GM18873 (cell line): Measurements from ENCODE around the gene LAMP1.
A peak's percentile ranks its signal among the peaks of the same experiment; 100 is the strongest.
"Not testable (repeated sequence)": the region's sequence is repeated elsewhere in the genome, so short reads cannot be mapped to it uniquely, and the experiment has no call there.

Experiments used
- ATAC-seq: cut with Tn5 transposase; IDR thresholded peaks from one replicate; pipeline ENCODE4 v1.9.1; 2021; ENCODE audit warnings: mild to moderate bottlenecking, moderate library complexity, moderate number of reproducible peaks; ENCODE audit not compliant: unreplicated experiment, low FRiP score

Gene LAMP1, protein sequence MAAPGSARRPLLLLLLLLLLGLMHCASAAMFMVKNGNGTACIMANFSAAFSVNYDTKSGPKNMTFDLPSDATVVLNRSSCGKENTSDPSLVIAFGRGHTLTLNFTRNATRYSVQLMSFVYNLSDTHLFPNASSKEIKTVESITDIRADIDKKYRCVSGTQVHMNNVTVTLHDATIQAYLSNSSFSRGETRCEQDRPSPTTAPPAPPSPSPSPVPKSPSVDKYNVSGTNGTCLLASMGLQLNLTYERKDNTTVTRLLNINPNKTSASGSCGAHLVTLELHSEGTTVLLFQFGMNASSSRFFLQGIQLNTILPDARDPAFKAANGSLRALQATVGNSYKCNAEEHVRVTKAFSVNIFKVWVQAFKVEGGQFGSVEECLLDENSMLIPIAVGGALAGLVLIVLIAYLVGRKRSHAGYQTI

DNA sequence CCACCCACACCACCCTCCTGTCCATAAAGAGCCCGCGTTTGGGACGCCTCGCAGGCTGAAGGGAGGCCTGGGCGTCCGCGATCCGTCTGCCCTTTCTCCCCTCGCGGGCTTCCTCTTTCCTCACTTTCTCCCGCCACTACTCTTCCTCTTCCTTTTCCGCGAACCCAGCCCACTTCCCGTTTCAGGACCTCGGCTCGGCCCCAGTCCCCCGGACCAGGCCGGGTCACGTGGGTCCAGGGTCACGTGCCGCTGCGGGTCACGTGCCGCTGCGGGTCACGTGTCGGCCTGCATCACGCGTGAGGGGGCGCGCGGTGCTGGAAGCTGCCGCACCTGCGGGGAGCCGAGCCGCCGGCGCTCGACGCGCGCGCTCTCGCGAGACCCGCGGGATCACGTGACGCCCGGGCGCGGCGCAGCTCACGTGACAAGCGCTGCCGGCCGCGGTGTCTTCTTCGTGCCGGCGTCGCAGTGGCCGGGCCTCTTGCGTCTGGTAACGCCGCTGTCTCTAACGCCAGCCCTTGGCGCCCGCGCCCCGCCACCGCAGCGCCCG, at the start of gene LAMP1:
LAMP1 (plus strand) TSS at position 417 of the 547 bp plus-strand sequence. CDS start 196 bp downstream, outside the sequence.
- peak; percentile 59 for ATAC-seq

DNA sequence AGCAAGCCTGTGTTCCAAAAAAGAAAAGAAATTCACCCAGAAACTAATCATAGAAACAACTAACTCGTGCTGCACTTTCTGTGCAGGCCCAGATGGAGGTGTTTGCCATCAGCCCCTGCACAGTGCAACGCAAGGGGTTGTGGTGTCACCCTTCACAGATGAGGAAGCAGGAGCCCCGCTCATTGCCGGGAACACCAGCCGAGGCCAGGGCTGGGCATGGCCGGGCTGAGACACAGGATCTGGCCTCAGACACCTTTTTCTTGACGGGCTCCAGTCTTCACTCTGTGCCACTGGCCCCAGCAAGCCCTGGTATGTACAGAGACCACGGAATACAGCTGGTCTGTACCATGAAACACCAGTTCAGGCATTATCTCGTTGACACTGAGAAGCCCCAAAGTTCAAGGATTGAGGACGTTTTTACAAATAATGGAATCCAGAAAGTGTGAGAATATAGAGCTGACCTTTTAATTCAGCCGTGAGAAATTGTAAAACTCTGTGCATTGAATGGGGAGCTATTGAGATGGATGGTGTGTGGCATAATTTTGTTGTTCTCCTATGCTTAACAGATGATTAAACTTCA, 44.4 kb upstream of the LAMP1 start:
- no peak for ATAC-seq

DNA sequence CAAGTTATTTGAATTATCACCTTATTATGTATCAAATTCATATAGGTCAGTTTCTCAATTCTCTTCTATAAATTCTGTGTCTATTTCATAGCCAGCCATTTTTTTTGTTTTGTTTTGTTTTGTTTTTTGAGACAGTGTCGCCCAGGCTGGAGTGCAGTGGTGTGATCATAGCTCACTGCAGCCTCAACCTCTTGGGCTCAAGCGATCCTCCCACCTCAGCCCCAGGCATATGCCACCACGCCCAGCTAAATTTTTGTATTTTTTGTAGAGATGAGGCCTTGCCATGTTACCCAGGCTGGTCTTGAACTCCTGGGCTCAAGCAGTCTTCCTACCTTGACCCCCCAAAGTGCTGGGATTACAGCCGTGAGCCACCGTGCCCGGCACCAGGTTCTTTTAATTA, 39.1 kb upstream of the LAMP1 start:
- ATAC-seq = not testable (repeated sequence)

DNA sequence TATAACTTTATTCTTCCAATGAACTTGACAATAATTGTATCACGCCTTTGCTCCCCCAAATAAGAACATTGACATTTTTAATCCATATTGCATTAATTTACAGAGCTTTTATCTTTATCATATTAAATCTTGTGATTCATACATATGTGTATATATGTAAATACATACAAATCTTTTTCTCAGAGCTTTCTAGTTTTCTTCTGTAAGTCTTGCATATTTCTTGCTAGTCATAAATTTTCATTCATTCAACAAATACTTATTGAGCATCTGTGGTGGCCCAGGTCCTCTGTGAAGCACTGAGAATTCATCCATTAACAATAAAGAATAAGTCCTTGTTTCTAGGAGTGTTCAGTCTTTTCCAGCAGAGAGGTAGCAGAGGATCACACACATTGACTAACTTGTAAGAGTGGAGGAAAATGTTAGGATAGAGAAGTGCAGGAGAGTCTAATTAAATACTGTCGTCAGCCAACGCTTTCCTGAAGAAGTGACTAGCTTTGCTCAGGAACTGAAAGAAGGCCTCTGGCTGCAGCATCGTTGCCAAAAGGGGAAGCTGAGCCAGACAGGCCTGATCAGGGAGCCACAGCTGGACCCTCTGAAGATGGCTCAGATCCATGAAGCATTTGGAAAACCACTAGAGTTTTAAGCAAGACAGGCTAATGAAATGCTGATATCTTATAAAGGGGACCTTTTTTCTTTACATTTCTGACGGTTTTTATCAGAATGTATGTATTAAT, 38.6 kb upstream of the LAMP1 start:
- ATAC-seq = no peak

DNA sequence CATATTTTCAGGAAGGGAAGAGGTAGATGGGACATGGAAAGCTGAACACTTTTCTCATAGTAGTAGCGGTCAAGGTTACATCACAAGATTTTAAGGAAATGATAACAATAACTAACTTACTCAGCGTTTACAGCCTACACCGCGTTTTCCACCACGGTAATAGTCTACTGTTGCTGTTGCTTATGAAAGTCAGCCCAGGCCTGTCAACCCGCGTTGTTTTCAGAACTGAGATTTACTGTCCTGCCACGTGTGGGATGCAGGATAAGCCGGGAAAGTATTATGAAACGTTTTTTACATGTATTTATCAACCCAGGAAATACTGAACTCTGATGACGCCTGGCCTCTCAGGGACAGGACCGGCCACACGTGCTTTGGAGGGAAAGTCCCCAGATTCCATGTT, 36.0 kb upstream of the LAMP1 start:
- no peak for ATAC-seq

DNA sequence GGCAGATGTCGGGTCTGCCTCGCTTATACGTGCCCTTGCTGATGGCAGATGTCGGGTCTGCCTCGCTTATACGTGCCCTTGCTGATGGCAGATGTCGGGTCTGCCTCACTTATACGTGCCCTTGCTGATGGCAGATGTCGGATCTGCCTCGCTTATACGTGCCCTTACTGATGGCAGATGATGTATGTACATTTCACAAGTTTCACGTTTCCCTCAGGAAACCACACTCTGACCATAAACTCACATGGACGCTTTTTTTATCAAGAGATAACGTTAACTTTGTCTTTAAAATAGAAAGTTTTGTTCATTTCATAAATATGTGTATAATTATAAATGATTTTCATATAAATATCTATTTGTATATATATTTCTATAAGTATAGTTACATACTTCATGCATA, 34.0 kb upstream of the LAMP1 start:
- not testable (repeated sequence) for ATAC-seq

DNA sequence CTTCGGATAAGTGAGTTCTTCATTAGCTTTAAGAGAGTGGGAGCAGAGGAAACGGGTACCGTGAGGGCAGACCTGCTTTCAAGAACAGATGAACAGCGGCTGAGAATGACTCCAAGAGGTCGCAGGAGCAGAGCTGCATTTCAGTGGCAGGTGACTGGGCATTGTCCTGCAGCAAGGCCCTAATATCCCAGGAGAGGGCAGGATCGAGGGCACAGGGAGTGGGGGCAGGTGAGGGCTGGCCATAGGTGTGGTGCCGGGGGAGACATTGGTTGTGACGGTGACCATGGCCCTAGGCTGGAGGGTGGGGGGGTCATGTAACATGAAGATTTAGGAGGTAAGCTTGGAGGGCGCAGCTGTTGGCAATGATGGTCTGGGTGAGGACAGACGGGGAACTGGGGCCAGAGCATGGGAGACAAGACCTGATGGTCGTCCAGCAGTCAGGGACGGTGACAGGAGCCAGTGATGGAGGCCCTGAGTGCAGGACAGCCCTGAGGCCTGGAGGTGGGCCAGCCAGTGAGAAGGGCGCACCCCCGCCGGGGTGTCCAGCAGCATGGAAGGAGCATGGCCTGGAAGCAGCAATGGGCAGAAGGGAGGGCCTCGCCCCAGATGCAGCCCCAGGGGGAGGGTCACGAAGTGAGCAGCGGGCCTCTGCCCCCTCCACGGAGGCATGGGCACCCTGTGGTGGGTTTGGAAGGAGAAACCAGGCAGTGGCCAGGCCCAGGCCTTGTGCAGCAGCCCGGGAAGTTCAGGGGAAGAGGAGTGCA, 29.2 kb upstream of the LAMP1 start:
- no peak for ATAC-seq

DNA sequence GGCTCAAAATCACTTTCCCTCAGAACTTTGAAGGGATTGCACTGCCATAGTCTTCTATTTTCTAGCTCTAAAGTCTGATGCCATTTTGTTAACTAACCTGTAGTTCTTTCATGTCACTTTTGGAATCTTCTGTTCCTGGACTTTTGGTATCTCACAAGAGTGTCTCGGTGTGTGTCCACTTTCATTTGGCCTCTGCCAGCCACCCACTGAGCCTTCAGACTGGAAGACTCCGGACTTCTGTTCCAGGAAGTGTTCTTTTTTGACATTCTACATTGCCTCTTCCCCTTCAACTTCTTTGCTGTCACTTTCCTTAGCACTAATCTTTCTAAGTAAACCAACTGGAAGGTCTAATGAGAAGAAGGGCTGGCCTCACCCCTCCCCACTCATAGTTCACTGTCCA, 25.0 kb upstream of the LAMP1 start:
- no peak for ATAC-seq

DNA sequence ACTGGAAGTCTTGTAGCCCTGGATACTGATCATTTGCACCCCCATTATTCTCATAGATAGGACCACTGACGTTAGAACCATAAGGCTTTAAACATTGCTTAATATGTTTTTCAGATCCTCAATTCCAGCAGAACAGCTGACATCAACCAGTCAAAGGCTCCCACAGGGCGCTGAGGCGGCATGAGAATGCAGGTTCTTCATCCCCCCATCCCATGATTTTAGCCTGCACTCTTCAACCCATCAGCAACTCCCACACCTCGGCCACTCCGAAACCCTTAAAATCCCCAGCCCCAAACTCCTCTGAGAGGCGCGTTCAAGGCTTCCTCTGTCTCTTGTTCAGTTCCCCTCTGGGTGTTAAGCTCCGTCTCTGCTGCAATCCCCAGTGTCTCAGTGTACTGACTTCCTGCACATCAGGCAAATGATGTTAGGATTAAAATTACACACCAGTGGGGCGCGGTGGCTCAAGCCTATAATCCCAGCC, 24.3 kb upstream of the LAMP1 start:
- ATAC-seq = no peak

DNA sequence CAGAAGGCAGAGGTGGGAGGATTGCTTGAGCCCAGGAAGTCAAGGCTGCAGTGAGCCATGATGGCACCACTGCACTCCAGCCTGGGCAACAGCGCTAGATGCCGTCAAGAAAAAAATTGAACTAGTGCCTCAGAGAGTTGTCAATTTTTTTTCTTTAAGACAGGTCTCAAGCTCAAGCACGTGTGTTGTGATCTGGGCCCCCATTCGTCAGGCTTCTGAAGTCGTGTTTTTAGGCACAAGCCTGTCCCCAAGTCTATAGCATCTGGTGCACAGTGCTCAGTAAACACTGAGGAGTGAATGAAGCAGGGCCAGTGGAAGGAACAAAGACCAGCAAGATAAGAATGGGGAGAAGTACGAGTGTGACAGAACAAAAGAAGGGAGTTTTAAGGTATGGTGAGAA, 23.7 kb upstream of the LAMP1 start:
- ATAC-seq = no peak

DNA sequence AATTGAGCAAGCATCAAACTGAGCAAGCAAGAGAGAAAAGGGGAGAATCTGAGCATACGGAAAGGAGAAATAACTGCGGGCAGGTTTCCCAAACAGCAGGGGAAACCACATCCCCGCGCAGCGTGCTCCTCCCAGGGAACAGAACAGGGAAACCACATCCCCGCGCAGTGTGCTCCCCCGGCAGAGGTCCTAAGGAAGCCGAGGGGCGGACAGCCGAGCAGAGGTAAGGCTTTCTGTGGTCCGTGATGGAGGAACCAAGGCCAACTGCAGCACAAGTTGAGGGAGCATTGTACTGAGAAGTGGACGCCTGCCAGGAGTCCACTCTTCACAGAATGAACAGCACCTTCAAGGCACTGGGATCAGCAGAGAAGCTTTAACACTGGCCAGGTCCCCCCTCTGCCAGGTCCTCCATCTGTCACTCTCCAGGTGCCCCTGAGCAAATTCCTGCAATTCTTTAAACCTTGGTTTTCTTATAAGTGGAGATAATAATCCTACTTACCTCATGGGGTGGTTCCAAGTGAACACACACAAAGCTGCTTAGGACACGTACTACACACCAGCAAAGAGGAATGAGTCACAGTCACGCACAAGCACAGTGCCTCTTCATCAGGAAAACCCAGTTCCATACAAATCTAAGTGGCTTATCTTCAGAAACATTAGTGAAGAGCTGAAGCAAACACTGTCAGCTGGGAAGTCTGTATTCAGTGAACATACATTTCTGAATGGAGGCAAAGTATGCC, 23.0 kb upstream of the LAMP1 start:
- ATAC-seq = no peak

DNA sequence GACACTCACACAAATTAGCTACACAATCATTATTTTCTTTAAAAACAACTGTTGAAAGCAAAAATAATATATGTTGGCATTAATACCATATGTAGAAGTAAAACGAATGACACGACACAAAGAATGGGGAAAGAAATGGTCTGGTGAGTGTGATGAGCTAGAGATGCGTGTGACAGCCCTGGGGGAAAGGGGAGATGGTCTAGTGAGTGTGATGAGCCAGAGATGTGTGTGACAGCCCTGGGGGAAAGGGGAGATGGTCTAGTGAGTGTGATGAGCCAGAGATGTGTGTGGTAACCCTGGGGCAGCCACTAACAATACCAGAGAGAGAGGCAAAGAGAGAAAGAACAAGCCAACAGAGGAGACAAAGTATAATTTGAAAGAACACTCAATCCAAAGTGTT, 22.3 kb upstream of the LAMP1 start:
- no peak for ATAC-seq

DNA sequence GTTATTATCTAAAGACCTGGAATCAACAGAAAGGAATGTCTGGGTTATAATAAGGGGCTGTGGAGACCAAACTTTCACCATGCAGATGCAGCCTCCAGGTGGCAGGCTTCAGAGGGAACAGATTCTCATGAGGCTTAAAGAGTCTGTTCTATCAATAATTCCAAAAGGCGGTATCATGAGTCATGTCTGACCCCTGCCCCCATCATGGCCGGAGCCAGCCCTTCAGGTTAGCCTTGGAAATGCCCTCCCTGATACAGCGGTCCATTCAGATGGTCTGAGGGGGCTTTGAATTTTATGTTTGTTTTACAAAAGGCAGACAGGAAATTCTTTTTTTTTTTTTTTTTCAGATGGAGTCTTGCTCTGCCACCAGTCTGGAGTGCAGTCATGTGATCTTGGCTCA, 21.7 kb upstream of the LAMP1 start:
- ATAC-seq = no peak

DNA sequence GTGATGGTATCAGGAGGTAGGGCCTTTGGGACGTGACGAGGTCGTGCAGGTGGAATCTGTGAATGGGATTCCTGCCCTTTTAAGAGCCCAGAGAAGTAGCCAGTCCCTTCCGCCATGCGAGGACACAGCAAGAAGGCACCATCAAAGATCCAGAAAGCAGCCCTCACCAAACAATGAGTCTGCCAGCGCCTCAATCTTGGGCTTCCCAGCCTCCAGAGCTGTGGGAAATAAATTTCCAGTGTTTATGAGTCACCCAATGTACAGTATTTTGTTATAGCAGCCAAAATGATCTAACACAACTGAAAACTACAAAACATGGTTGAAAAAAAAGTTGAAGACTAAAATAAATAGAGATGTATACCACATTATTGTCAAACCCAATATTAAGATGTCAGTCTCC, 16.9 kb upstream of the LAMP1 start:
- no peak for ATAC-seq

DNA sequence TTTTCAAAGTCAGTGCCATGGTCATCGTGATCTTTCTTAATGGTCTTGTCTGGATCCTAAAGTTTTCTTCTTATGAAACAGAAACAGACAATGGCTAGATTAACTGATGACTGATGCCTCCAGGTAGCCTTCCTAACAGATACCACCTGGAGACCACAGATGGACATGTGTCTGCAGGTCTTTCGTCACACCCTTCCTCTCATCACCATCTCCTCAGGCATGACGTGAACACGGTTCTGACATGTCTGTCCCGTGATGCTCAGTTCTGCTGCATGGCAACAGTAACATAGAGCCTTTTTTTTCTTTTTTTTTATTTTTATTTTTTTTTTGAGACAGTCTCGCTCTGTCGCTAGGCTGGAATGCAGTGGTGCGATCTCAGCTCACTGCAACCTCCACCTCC, 13.1 kb upstream of the LAMP1 start:
- no peak for ATAC-seq

DNA sequence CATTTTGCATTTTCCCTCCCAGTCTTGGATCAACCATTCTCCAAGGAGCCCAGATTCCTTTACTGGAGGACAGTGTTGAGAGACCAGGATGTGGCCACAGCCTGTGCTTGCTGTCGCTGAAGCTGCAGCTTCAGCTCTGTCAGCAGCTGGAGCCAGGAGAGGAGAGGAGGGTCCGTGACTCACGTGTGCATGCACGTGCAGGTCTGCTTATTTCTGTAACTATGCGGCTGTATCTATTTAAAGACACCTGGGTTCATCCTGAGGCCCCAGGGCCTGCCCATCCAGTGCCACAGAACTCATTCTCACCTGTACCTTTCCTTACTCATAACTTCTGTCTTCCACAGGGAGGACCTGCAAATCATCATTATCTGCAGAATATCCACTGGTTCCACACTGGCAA, 8.2 kb upstream of the LAMP1 start:
- ATAC-seq = no peak

DNA sequence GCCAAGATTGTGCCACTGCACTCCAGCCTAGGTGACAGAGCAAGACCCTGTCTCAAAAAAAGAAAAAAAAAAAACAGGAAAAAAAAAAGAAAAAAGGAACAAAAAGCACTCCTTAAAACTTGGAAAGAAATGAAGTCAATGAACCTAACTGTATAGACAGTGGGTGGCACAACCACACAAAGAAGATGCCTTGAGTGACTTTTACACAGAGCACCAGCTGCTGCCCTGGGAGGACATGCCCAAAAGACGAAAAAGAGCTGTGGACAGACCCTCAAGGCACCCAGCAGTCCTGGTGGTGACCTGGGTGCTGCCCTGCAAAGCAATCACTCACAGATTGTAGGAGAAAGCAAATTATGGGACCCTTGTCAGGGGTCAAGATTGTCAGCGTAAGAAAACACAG, 5.9 kb upstream of the LAMP1 start:
- ATAC-seq = no peak

DNA sequence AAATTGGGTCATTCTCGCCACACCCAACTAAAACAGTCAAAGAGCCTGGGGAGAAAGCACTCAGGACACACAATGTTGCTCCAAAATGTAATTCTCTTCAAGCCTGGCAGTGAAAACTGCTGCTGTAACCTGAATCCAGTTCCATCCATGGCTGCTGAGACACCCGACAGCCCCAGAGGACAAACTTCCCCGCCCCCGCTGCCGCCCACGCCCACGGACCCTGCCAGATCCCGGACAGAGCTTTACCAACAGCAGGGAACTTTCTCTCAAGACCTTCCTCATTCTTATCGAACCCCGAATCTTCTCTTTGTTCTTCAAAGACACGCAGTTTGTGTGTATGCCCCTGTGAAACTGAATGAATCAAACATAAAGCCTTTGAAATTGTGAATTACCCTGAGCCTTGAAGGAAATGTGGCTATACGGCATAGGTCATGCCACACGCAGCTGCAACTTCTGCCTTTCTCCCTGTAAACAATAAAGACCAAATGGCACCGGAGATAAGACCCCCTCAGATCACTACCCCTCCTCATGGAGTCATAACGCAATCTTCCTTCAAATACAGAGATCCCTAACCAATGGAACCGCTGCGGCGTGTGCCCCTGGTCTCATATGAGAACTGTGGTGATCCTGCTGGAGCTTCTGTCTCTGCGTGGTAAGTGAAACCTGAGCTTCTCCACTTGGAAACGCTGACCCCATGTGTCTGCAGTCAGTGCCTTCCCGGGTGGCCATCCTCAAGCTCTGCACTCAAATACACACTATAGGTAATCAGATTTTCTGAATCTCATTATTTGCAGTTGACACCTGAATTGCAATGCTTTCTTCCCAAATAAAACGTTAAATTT, 4.8 kb upstream of the LAMP1 start:
- no peak for ATAC-seq

DNA sequence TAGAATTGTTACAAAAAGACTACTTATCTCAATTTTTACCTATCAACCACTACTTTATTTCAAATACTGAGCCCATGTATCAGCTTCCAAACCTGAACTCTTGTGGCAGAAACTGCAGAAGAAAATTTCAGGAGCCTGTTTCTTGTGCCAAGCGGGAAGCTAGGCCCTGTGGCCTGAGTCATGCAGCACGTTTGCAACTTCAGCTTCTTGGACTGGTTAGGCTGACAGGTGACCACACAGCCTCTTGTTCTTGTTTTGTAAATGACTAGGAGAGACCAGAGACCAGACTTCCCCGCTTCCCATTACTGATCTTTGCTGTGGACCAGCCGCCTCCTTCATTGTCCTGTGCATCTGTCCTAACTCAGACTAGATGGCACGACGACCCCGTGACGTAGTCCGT, 3.4 kb upstream of the LAMP1 start:
- no peak for ATAC-seq
